ENCODE data around the gene SAP25.

DNA sequence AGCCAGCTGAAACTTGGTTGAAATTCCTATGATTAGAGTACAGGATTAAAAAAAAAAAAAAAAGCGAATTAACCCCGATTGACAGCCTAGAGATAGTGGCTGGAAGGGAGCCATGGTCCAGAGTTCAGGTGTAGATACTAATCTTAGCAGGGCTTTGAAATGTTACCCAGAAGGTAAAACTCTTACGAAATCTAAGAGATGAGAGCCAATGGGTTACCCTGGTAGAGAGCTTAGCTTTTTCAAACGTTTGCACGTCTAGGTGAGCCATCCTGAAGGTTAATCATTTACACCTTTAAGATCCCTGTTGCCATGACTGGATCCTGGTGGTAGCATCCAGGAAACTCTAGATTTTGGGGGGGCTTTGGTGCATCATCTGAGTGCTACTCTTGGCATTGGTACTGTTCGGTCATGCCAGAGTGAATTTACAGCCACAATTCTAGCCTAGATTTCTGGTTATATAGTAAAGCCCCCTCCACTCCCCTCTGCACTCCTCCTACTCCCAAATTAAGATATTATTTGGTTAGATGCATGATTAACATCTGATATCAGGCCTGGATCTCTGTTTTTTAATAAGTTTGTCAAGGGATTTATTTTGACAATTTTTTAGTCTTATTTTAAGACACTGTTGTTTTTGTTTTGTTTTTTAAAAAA is 33.5 kb downstream of the SAP25 start:
- TF ChIP-seq, protein P1, sequence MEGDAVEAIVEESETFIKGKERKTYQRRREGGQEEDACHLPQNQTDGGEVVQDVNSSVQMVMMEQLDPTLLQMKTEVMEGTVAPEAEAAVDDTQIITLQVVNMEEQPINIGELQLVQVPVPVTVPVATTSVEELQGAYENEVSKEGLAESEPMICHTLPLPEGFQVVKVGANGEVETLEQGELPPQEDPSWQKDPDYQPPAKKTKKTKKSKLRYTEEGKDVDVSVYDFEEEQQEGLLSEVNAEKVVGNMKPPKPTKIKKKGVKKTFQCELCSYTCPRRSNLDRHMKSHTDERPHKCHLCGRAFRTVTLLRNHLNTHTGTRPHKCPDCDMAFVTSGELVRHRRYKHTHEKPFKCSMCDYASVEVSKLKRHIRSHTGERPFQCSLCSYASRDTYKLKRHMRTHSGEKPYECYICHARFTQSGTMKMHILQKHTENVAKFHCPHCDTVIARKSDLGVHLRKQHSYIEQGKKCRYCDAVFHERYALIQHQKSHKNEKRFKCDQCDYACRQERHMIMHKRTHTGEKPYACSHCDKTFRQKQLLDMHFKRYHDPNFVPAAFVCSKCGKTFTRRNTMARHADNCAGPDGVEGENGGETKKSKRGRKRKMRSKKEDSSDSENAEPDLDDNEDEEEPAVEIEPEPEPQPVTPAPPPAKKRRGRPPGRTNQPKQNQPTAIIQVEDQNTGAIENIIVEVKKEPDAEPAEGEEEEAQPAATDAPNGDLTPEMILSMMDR (IDR thresholded peaks at IDR 0.05), result no peak
- TF ChIP-seq EZH2 (IDR thresholded peaks at IDR 0.05; ENCODE audit: borderline replicate concordance, insufficient read depth, low read depth, low read length, poor library complexity, severe bottlenecking), result no peak
